GM18951 (cell line): ENCODE measurements around the gene GNAS-AS1.

Experiments used
- POLR2A ChIP-seq: IDR thresholded peaks from 4 replicates; pipeline ENCODE4 v1.6.1; 2011; ENCODE audit warnings: mild to moderate bottlenecking; ENCODE audit not compliant: insufficient read length, insufficient read depth; ENCODE audit errors: extremely low read depth
- in situ Hi-C: fragments of 300-500 bp; cut with MboI; formaldehyde crosslinking; loops from one replicate; pipeline ENCODE4 v1.12.0; 2022; ENCODE audit warnings: low sequenced_read_pairs, mixed read lengths, inconsistent platforms; ENCODE audit not compliant: unreplicated experiment

GNAS-AS1 gene

DNA sequence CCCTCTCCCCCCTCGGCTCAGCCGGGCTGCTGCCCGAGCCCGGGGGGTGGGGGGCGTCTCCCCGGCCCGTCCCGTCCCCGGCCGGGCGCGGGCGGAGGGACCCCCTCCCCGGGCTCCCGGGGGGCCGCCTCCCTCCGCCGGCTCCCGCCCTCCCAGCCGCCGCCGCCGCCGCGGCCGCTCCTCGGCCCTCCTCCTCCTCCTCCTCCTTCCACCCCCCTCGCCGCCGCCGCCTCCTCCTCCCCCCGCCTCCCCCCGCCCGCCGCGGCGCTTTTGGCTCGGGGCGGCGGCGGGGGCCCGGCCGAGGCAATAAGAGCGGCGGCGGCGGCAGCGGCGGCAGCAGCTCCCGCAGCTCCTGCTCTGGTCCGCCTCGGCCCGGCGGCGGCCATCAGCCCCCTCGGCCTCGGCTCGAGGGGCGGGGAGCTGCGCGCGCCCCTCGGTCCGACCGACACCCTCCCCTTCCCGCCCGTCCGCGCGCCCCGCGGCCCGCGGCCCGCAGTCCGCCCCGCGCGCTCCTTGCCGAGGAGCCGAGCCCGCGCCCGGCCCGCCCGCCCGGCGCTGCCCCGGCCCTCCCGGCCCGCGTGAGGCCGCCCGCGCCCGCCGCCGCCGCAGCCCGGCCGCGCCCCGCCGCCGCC, 40.5 kb upstream of the GNAS-AS1 start:
- in situ Hi-C loops, result no loop called here
- peak; percentile 92 for TF ChIP-seq POLR2A

DNA sequence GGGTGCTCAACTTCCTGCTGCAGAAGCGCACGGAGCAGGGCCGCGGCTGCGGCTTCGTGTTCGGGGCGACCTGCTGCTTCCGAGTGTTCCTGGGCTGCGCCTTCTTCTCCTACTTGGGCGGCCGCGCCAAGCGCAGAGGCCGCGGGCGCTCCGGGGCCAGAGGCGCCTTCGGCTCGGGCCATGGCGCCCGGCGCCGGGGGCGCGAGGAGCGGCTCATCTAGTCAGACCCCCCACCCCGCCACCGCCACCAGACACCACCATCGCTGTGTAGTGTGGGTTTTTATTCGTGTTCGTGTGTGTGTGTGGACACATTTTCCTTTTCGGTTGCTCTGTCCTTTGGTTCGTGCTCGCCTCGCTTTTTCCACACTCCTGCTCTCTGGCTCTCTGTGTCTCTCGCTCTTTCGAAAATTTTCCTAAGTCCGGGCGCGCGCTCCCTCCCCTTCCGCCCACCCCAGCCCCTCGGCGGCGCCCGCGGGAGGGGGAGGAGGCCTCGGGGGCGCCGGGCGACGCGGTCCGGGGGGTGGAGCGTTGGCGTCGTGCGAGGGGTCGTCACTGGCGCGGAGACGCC, 39.9 kb upstream of the GNAS-AS1 start:
- in situ Hi-C loops, result no loop called here
- peak; percentile 60 for TF ChIP-seq POLR2A

DNA sequence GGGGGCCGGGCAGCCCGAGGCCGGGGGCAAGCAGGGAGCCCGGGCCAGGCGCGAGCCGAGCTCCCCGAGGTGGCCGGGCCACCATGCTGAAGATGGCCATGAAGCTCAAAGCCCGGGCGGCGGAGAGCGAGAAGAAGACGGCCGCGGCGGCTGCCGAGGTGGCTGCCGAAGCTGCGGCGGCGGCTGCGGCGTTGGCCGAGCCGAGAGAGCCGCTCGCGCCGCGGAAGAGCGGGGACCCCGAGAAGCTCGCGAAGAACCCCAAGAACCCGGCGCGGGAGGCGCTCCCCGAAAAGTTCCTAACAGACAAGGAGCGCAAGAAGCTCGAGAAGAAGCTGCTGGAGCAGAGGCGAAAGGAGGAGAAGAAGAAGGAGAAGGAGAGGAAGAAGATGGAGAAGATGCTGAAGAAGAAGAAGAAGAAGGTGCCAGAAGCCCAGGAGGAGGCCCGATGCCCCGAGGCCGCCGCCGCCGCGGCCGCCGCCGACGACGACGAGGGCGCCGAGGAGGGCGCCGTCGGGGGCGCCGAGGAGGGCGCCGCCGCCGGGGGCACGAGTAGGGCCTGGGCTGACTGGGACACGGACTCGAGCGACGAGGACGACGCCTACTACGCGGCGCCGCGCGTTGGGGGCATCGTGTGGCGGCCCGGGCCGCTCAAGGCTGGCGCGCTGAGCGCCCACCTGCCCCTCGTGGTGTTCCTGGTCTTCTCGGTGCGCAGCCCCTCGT, 39.3 kb upstream of the GNAS-AS1 start:
- TF ChIP-seq POLR2A, result no peak
- in situ Hi-C loops, result no loop called here

DNA sequence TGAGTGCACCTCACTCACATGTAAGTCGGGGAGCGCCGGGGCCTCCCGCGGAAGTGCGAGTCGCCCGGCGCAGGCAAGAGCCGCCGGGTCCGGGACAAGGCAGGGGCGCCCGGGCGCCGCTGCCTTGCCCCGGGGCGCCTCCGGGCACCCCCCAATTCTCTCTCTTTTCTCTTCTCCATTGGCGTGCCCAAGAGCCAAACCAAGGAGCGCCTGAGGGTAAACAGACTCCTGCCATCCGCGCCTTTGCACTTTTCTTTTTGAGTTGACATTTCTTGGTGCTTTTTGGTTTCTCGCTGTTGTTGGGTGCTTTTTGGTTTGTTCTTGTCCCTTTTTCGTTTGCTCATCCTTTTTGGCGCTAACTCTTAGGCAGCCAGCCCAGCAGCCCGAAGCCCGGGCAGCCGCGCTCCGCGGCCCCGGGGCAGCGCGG, 38.6 kb upstream of the GNAS-AS1 start:
- TF ChIP-seq POLR2A, result no peak
- in situ Hi-C loops, result no loop called here

DNA sequence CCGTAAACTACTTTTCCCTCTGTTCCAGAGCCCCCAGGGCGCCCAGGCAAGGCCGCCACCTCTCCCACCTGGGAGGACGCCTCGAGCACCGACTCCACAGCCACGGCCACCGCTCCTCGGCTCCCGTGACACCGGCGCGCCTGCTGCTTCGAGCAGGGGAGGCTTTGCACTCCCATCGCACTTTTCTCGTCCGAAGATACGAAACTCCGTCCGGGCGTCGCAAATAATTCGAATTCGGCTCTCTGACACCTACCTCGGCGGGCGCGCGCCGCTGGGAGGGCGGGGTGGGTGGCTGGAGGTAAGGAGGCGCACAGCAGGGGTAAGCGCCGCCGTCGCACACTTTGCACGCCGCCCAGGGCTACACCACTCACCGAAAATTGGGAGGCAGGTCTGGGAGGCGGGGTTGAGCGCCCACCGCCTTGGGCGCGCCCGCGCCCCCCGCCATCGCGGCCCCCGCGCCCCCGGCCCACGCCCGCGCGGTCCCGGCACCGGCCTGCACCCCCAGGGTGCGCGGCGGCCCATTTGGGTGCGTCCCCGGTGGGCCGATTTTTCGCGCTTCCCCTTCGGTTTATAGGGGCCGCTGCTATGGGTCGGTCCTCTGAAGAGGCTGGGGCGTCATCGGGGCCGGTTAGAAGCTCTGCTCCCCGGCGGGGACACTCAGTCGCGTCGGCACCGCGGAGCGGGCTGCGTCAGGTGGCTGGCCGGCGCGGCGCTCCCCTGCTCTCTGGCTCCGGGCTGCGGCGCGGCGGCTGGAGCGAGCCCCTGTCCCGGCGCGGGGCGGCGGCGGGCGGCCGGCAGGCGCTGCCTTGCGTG, 38.0 kb upstream of the GNAS-AS1 start:
- TF ChIP-seq POLR2A, result peak; percentile 100
- in situ Hi-C loops, result no loop called here

DNA sequence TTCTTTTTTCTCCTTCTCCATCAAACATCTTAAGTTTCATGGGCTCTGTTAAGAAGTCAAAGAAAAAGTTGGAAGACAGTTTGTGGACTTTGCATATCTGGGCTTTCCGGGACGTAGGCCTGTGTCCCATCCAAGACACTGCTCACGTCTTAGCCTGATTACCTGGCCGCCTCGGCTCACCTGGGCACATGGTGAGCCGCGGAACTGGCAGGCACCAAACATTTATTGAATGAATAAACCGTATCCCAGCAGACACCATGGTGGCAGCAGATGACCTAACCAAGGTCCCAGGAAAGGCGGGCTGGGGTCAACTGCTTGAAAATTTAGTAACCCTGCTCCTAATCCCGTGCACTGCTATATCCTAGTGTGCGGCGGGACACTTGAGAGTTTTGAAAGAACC, 37.4 kb upstream of the GNAS-AS1 start:
- in situ Hi-C loops, result no loop called here

DNA sequence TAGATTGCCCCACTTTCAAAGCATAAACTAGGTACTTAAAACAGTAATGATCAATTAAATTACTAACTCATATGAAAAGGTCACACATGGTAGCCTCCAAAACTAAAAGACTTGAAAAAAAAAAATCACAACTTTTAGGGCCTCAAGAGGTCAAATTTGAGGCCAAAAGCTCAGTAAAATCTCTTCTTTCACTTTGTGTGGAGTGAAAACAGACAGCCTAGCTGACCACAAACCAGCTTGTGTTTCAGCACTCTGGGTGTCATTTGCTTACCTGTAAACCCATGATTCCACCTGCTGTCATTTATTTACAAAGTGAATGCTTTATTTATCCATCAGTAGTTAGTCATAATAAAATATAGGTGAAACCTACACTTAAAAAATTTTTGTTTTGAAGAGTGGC, 35.8 kb upstream of the GNAS-AS1 start:
- in situ Hi-C loops, result no loop called here
- no peak for TF ChIP-seq POLR2A

More for the DNA sequence above, 37.4 kb upstream of the GNAS-AS1 start:
- TF ChIP-seq POLR2A, result no peak

DNA sequence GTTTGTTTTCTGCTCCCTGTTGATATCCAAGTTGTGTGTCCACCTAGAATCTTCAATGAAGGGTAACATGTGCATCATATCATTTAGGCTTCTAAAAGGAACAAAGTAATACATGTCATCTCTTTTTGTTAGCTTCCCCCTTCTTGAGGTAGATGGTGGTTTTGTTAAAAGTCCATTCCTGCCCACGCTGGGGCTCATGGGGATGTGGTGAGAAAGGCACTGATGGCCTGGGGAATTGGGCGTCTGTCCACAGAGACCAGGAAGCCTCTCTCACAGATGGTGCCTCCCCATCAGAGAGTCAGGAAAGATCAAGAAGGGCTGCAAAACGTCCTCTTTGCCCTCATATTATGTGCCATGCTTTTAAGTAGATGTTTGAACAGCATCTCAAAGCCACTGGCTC, 34.3 kb upstream of the GNAS-AS1 start:
- in situ Hi-C loops, result no loop called here
- no peak for TF ChIP-seq POLR2A

DNA sequence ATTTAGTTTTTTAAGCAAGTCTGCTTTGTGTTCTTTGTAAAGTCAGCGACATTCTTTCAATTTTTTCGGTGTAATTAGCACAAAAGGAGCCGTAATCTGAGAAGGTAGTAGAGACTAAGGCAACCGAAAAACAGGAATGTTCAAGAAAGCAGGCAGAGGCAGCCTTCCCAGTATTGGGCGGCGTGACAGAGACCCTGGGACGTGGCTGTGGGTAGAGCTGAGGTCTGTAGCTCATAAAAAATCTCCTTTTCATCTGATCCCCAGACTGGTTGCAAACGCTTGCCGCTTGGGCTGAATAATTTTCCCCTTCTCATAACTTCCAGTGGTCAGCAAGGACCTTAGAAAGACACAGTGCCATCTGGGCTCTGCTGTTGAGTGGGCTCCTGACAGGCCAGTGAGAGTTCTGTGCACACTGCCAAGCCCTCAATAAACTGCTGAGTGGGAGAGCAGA, 32.6 kb upstream of the GNAS-AS1 start:
- TF ChIP-seq POLR2A, result no peak
- in situ Hi-C loops, result no loop called here

DNA sequence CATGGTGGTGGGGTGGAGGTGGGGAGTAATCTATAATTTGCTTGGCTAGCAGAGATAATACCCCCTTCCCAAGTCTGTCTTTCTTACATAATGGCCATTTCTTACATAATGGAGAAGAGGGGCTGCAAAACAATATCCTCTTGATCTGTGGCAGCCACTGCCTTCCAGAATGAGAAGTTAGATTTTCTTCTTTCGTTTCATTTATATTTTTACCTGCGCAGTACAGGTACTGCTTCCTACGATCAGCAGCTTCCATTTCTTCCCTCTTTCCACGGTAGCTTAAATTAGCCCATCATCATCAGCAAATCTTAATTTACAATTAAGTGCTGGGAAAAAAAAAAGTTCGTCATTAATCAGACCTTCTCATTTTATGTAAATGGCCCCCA, 32.0 kb upstream of the GNAS-AS1 start:
- TF ChIP-seq POLR2A, result no peak
- in situ Hi-C loops, result no loop called here

DNA sequence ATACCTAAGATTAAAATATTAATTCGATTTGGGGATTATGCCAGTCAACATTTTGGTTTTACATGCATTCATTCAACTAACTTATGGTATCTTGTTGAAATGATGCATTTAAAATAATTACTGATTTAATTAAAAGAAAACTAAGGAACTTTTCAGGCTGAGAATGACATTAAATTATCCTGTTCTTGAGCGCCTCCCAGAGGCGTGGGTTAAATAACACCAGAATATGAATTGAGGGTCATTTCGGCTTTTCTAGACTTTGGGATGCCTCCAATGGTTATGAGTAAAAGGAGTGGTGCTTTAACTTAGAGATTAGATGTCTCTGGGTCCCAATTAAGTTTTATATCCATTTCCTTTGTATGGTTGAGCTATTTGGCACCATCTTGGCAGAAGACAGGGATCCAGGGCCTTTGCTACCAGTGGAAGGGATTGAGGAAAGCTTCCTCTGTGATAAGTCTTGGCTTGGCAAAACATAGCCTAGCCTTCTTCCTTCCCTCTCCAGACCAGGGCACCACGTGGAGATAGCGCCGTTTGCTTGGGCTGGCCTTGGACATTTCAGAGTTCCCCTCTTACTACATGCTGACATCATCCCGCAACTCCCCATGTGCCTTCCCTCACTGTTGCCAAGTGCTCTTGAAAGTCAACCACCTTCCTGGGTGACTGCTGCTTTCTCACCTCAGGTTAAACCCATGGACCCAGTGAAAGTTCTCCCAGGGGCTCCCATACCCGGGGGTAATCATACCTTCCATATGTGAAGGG, 30.5 kb upstream of the GNAS-AS1 start:
- no peak for TF ChIP-seq POLR2A
- in situ Hi-C loops, result no loop called here

DNA sequence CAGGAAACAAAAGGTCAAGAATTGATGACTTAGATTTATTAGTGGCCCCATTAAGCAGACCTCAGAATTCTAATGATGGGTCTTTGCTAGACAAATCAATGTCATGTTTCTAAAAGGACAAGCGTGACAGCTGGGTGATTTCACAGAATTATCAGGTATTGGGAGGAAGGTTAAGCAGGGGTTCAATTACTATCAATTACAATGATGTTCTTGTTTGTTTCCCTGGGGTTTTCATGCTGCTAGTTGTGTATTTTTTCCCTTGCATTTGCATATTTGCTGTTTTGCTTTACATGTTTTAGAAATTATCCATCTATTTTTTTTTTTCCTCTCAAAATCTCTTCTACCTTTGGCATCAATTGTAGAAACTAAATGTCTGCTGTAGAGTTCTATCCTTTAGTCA, 29.7 kb upstream of the GNAS-AS1 start:
- in situ Hi-C loops, result no loop called here
- TF ChIP-seq POLR2A, result no peak

DNA sequence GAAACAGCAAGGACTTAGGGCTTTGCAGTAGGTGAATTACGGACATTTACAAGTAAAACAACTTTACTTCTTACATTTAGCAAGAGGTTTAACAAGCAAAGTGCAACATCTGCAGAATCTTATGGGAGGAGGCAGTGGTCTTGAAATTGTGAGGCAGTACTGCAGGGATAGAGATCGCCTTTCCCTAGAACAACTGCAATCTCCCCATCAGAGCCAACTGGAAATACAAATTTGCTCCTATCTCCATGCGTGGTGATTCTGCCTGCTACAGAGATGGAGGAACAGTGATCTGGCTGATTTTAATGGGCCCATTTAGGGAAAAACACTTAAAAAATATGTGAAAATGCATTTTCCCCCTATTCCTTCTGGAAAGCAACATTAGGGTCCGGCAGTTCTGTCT, 27.7 kb upstream of the GNAS-AS1 start:
- in situ Hi-C loops, result no loop called here
- no peak for TF ChIP-seq POLR2A
